Esophagus squamous epithelium (tissue), 5 donors: ENCODE measurements around the gene ADAMTS13. TPM values are rescaled to one million over a fixed set of nuclear protein-coding genes. Genes with fewer than 3 reads are reported as not detected.

Experiments
- DNase-seq: peaks from one replicate; lab custom pipeline; 2025; lab: John Stamatoyannopoulos, UW
- H3K27ac ChIP-seq, 4 donors: fragments of 200-600 bp; sonication (generic); one replicate each; pipeline ENCODE4 v1.5.1; 2016 to 2019; ENCODE audit warnings: mild to moderate bottlenecking in 1 of 4
- H3K27me3 ChIP-seq, 4 donors: fragments of 200-600 bp; sonication (generic); 1 replicate in 3 of 4; 2 replicates in 1 of 4; pipeline versions ENCODE4 v1.5.1 to v1.6.0; 2017 to 2021; ENCODE audit warnings: antibody characterized with exemption in 1 of 4
- H3K36me3 ChIP-seq, 3 donors: fragments of 200-600 bp; sonication (generic); one replicate each; pipeline ENCODE4 v1.5.1; 2016 to 2019
- H3K4me1 ChIP-seq, 3 donors: fragments of 200-600 bp; sonication (generic); one replicate each; pipeline ENCODE4 v1.5.1; 2017 to 2019
- H3K4me3 ChIP-seq, 4 donors: fragments of 200-600 bp; sonication (generic); 1 replicate in 3 of 4; 2 replicates in 1 of 4; pipeline ENCODE4 v1.5.1; 2016 to 2019; ENCODE audit warnings: mild to moderate bottlenecking in 2 of 4, moderate library complexity in 1 of 4
- H3K9me3 ChIP-seq, 3 donors: fragments of 200-600 bp; sonication (generic); one replicate each; pipeline ENCODE4 v1.5.1; 2016 to 2019
- POLR2A ChIP-seq, 4 donors: fragments of 450-650 bp; IDR thresholded peaks; one replicate each; pipeline ENCODE4 v1.6.1; 2017; ENCODE audit warnings: antibody characterized with exemption in 4 of 4, mild to moderate bottlenecking in 4 of 4, moderate library complexity in 3 of 4
- WGBS, 2 donors: methylation state at CpG; one replicate each; pipeline ENCODE4 v1.1.5; 2018; 5-methylcytosine and 5-hydroxymethylcytosine counted together
- intact Hi-C: fragments of 100-400 bp; cut with DNase I; formaldehyde crosslinking; loops from one replicate; pipeline ENCODE4 v1.15.0; 2022
- total RNA-seq, 4 donors: library from RNA; depleted of rRNA; stranded (reverse); fragments of >200 nt; gene quantifications; one replicate each; pipeline ENCODE4 v1.1.0, GENCODE V29; 2016
- TF ChIP-seq, protein P1 (sequence below), 6 experiments: fragments of 450-650 bp in 4 of 6; fragments of 200-600 bp in 2 of 6; sonication (generic) in 2 of 6; IDR thresholded peaks; one replicate each; pipeline ENCODE4 v1.5.1; 2016 to 2019; ENCODE audit warnings: antibody characterized with exemption in 6 of 6, mild to moderate bottlenecking in 4 of 6, moderate library complexity in 4 of 6
- donor health status: DM: yes; HTN: yes; CAD: no.

The ADAMTS13 gene
- total RNA-seq, 4 donors from 2014 or later, result 0.21 to 2.5 (median 0.33) TPM

DNA sequence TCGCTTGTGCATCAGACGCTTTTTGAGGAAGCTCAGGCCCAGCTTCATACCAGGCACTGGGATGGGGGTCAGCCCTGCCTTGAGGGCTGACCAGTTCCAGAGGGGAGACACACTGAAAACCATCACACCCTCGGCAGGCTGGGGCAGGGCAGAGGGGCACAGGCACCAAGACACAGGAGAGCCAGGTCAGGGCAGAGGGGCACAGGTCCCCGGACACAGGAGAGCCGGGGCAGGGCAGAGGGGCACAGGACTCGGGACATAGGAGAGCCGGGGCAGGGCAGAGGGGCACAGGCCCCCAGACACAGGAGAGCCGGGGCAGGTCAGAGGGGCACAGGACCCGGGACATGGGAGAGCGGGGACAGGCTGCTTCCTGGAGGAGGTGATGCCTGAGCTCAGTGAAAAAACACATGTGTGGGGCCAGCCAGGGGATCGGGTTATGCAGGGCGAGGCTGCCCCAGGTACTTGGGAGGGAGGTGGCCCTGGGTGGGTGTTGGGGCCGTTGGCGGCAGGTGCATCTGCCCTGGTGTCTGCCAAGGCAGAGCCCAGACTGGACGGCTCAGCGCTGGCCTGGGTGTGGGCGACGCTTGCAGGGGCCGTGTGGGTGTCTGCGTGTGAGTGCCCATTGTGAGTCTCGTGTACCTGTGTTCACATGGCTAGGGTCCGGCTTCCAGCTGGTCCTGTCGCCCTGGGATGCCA is 71.8 kb downstream of the ADAMTS13 start:
- H3K27ac ChIP-seq, result no peak overlapping the region
- TF ChIP-seq, protein P1, sequence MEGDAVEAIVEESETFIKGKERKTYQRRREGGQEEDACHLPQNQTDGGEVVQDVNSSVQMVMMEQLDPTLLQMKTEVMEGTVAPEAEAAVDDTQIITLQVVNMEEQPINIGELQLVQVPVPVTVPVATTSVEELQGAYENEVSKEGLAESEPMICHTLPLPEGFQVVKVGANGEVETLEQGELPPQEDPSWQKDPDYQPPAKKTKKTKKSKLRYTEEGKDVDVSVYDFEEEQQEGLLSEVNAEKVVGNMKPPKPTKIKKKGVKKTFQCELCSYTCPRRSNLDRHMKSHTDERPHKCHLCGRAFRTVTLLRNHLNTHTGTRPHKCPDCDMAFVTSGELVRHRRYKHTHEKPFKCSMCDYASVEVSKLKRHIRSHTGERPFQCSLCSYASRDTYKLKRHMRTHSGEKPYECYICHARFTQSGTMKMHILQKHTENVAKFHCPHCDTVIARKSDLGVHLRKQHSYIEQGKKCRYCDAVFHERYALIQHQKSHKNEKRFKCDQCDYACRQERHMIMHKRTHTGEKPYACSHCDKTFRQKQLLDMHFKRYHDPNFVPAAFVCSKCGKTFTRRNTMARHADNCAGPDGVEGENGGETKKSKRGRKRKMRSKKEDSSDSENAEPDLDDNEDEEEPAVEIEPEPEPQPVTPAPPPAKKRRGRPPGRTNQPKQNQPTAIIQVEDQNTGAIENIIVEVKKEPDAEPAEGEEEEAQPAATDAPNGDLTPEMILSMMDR (IDR thresholded peaks at IDR 0.05), result no peak
- TF ChIP-seq POLR2A (IDR thresholded peaks at IDR 0.05), result no peak

DNA sequence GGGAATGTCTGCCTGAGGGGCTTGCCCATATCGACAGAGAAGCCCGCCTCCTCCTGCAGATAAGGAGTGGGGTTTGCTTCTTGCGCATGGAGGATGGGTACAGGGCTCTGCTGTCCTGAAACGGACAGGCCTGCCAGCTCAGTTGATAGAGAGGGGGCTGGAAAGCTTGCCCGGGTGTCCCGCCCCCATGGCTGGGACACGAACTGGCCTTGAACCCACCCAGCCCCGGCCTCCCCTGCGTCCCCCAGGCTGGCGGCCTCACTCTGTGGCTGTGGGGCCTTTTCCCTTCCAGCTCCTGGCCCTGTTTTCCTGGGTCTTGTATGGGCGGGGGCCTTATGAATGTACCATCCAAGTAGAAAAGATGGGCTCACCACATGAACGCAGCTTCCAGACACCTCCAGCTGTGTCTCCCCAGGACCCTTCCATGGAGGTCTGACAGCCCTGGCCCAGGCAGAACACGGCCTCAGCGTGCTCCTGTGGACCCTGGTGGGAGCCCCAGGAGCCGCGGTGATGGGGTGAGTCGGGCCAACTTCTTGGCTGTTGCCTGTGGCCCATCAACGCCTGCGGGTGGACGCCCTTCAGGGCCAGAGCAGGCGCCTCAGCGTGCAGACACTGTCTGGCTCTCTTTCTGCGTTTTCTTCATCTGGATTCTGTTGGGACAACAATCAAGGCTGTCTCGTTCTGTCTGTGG is 72.6 kb downstream of the ADAMTS13 start:
- Histone ChIP-seq H3K4me3 (no peak overlapping the region), H3K27ac (no peak overlapping the region), H3K4me1 (peaks cover 7 to 20% (median 20%) of the 10 kb centered on the region in 3 donors), H3K27me3 (peaks cover 0 to 49% (median 0%) of the 10 kb centered on the region in 4 donors), H3K36me3 (no peaks in the 10 kb centered on the region), H3K9me3 (no peaks in the 10 kb centered on the region)
- WGBS, 2 donors, result 90 to 100% methylated on average over 1 to 4 of the region's 24 CpGs
- intact Hi-C loops, result no loop called here
- DNase-seq, result no peak
- TF ChIP-seq, protein P1 (IDR thresholded peaks at IDR 0.05), result no peak

More for the DNA sequence above, 71.8 kb downstream of the ADAMTS13 start:
- Histone ChIP-seq H3K4me3 (no peak overlapping the region), H3K9me3 (no peaks in the 10 kb centered on the region), H3K4me1 (peaks cover 7 to 20% (median 20%) of the 10 kb centered on the region in 3 donors), H3K27me3 (peaks cover 0 to 48% (median 0%) of the 10 kb centered on the region in 4 donors), H3K36me3 (no peaks in the 10 kb centered on the region)
- WGBS, 2 donors, result 77 to 91% methylated on average over 9 to 14 of the region's 23 CpGs
- no peak for DNase-seq
- intact Hi-C loops, result no loop called here

DNA sequence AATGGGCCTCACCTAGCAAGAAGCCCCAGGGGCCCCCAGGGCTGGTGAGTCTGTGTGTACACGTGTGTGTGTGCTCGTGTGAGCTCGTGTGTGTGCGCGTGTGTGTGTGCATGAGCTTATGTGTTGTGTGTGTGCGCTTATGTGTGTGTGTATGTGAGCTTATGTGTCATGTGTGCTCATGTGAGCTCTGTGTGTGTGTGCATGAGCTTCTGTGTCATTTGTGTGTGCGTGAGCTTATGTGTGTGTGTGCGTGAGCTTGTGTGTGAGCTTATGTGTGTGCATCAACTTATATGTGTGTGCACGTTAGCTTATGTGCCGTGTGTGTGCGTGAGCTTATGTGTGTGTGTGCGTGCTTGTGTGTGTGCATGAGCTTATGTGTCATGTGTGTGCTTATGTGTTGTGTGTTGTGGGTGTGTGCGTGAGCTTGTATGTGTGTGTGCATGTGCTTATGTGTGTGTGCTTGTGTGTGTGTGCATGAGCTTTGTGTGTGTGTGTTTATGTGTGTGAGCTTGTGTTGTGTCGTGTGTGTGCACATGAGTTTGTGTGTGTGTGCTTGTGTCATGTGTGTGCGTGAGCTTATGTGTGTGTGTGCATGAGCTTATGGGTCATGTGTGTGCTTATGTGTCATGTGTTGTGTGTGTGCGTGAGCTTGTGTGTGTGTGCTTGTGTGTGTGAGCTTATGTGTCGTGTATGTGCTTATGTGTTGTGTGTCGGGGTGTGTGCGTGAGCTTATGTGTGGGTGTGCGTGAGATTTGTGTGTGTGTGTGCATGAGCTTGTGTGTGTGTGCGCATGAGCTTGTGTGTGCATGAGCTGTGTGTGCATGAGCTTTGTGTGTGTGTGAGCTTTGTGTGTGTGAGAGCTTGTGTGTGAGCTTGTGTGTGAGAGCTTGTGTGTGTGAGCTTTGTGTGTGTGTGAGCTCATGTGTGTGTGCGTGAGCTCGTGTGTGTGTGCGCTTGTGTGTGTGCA is 73.4 kb downstream of the ADAMTS13 start:
- Histone ChIP-seq H3K9me3 (no peaks in the 10 kb centered on the region), H3K4me1 (peaks cover 7 to 20% (median 20%) of the 10 kb centered on the region in 3 donors), H3K4me3 (no peak overlapping the region), H3K36me3 (no peaks in the 10 kb centered on the region), H3K27ac (no peak overlapping the region), H3K27me3 (peaks cover 0 to 42% (median 0%) of the 10 kb centered on the region in 4 donors)
- intact Hi-C loops, result no loop called here
- WGBS, 2 donors, result 85 to 89% methylated on average over 14 to 17 of the region's 24 CpGs
- TF ChIP-seq, protein P1 (IDR thresholded peaks at IDR 0.05), result no peak
- no peak for TF ChIP-seq POLR2A (IDR thresholded peaks at IDR 0.05)
- no peak for DNase-seq

DNA sequence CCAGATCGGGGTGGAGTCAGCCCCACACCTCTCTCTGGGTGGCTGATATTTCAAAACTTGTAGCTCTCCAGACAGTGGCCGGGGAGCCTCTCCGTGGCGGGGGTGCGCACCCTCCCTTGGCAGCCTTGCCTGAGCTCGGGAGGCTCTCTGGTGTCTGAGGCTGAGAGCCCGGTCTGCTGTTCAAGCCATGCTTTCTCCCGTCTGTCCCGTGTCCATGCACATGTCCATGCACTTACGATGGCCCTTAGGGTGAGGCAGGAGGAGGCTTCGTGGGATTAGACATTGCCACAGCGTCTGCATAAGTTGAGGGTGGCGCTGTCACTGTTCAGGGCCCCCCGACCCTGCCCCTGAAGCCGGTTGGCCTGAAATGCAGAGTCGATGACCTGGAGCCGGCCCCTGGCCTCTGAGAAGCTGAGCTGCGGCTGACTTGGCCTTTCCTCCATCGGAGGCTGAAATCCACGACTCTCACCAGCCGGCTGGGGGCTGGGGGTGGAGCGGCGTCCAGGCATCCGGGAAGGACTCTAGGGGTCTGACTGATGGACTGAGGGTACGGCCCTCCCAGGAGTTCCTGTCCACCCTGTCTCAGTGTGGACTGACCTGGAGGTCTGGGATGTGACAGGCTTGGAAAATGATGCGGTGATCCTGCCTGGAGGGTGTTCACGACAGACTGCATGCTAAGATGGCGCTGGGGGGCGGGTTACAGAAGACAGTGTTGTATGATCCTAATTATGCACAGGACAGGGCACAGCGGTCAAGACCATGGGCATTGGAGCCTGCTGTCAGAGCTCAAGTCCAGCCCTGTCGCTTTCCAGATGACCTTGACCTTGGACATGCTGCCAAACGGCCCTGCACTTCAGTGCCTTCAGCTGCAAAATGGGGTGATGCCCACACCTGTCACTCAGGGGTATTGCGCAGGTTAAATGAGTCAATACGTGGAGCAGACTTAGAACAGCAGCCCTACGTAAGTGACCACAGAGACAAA is 75.0 kb downstream of the ADAMTS13 start:
- peaks cover 0 to 12% (median 7%) of the 10 kb centered on the region in 3 donors for H3K9me3 ChIP-seq
- H3K4me1 ChIP-seq, result peaks cover 0 to 12% (median 10%) of the 10 kb centered on the region in 3 donors
- no peak overlapping the region for H3K4me3 ChIP-seq
- H3K27me3 ChIP-seq, result peaks cover 0 to 36% (median 0%) of the 10 kb centered on the region in 4 donors
- no peak for TF ChIP-seq POLR2A (IDR thresholded peaks at IDR 0.05)
- TF ChIP-seq, protein P1 (IDR thresholded peaks at IDR 0.05), result no peak
- H3K27ac ChIP-seq, result no peak overlapping the region
- 75 to 91% methylated on average over 3 to 4 of the region's 35 CpGs for WGBS, 2 donors
- DNase-seq, result no peak
- intact Hi-C loops, result no loop called here
- H3K36me3 ChIP-seq, result no peaks in the 10 kb centered on the region
